SU-DHL-6 (cell line): ENCODE measurements around the gene KLHDC7B.

Source experiments
- H2AFZ ChIP-seq: fragments of 200-600 bp; sonication (generic); 2 replicates; pipeline ENCODE4 v1.6.1; 2014; ENCODE audit warnings: low read depth, mild to moderate bottlenecking, moderate library complexity, mixed read lengths, antibody characterized with exemption, low read length; ENCODE audit not compliant: severe bottlenecking
- H3F3A ChIP-seq: fragments of 200-600 bp; shearing (Covaris generic); 2 replicates; pipeline ENCODE4 v1.6.0; 2016; ENCODE audit warnings: antibody characterized with exemption, mild to moderate bottlenecking; ENCODE audit not compliant: insufficient read depth
- H3K27ac ChIP-seq: fragments of 200-600 bp; sonication (generic); 2 replicates; pipeline ENCODE4 v1.5.1; 2016; ENCODE audit warnings: low read depth, mild to moderate bottlenecking, low read length, moderate library complexity, mixed read lengths
- H3K27me3 ChIP-seq: fragments of 200-600 bp; sonication (generic), shearing (Covaris generic); 2 replicates; pipeline ENCODE4 v1.6.0; 2014; ENCODE audit warnings: mild to moderate bottlenecking, low read length
- H3K36me3 ChIP-seq: fragments of 200-600 bp; sonication (generic); 2 replicates; pipeline ENCODE4 v1.6.1; 2014; ENCODE audit warnings: mild to moderate bottlenecking, low read length, mixed read lengths
- H3K4me2 ChIP-seq: fragments of 300-600, 200-600 bp; shearing (Covaris generic), sonication (generic); 2 replicates; pipeline ENCODE4 v1.6.0; 2014; ENCODE audit warnings: low read length, low read depth, mild to moderate bottlenecking; ENCODE audit not compliant: poor library complexity, severe bottlenecking
- H3K4me3 ChIP-seq: fragments of 200-600 bp; sonication (generic); 2 replicates; pipeline ENCODE4 v1.5.1; 2014; ENCODE audit warnings: antibody characterized with exemption, low read length, mild to moderate bottlenecking, mixed read lengths; ENCODE audit not compliant: insufficient read depth, poor library complexity, severe bottlenecking
- H3K79me2 ChIP-seq: fragments of 200-600 bp; sonication (generic); 2 replicates; pipeline ENCODE4 v1.6.1; 2014; ENCODE audit warnings: mild to moderate bottlenecking, low read length, moderate library complexity; ENCODE audit not compliant: insufficient read depth
- H3K9ac ChIP-seq: fragments of 200-600 bp; sonication (generic); 2 replicates; pipeline ENCODE4 v1.7.0; 2014; ENCODE audit warnings: mild to moderate bottlenecking, low read length
- H3K9me2 ChIP-seq: fragments of 200-600 bp; sonication (generic); replicated peaks from 2 replicates; pipeline ENCODE4 v1.6.1; 2014; ENCODE audit warnings: low read length; ENCODE audit not compliant: insufficient read depth
- H3K9me3 ChIP-seq: fragments of 200-600 bp; sonication (generic); 2 replicates; pipeline ENCODE4 v1.6.1; 2014; ENCODE audit warnings: low read length, mixed read lengths; ENCODE audit not compliant: insufficient read depth
- H4K20me1 ChIP-seq: fragments of 200-600 bp; sonication (generic); 2 replicates; pipeline ENCODE4 v1.6.1; 2014; ENCODE audit warnings: low read depth, mild to moderate bottlenecking, antibody characterized with exemption, low read length, moderate library complexity, mixed read lengths
- EZH2phosphoT487 ChIP-seq: fragments of 200-600 bp; sonication (generic), shearing (Covaris generic); conservative IDR thresholded peaks from 2 replicates; pipeline ENCODE4 v1.6.1; 2018; ENCODE audit warnings: mild to moderate bottlenecking, antibody characterized with exemption, low read length, moderate library complexity, mixed read lengths
- TF ChIP-seq, protein P1 (sequence below): fragments of 200-600 bp; sonication (generic); IDR thresholded peaks from one replicate; pipeline ENCODE4 v1.5.1; 2017; ENCODE audit warnings: antibody characterized with exemption, mild to moderate bottlenecking, low read length, moderate library complexity; ENCODE audit not compliant: insufficient read depth, poor library complexity, severe bottlenecking

KLHDC7B gene

DNA sequence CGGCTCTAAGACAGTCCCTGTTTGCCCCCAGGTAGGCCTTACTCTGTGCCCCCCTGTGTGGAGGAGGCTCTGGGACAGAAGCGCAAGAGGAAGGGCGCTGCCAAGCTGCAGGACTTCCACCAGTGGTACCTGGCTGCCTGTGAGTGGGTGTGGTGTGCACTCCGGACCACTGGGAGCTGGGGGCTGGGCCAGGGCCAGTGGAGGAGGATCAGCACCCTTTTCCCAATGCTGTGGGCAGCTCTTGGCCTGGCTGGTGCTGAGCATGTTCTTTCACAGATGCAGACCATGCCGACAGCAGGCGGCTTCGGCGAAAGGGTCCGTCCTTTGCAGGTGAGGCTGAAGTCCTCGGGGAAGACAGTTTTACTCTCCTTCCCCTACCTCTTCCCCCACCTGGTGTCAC, 24.0 kb upstream of the KLHDC7B start:
- Histone ChIP-seq H3K9ac (no peak overlapping the region), H3K79me2 (peaks cover 11% of the 10 kb centered on the region; the same call in 1 of the 2 replicates), H3K4me3 (no peak overlapping the region), H3K27me3 (no peaks in the 10 kb centered on the region), H3K9me2 (no peaks in the 10 kb centered on the region), H2AFZ (no peak overlapping the region), H3K9me3 (no peaks in the 10 kb centered on the region), H3K4me2 (no peak overlapping the region), H3F3A (no peaks in the 10 kb centered on the region), H3K27ac (no peak overlapping the region), H4K20me1 (no peaks in the 10 kb centered on the region), H3K36me3 (no peaks in the 10 kb centered on the region)
- TF ChIP-seq, protein P1, sequence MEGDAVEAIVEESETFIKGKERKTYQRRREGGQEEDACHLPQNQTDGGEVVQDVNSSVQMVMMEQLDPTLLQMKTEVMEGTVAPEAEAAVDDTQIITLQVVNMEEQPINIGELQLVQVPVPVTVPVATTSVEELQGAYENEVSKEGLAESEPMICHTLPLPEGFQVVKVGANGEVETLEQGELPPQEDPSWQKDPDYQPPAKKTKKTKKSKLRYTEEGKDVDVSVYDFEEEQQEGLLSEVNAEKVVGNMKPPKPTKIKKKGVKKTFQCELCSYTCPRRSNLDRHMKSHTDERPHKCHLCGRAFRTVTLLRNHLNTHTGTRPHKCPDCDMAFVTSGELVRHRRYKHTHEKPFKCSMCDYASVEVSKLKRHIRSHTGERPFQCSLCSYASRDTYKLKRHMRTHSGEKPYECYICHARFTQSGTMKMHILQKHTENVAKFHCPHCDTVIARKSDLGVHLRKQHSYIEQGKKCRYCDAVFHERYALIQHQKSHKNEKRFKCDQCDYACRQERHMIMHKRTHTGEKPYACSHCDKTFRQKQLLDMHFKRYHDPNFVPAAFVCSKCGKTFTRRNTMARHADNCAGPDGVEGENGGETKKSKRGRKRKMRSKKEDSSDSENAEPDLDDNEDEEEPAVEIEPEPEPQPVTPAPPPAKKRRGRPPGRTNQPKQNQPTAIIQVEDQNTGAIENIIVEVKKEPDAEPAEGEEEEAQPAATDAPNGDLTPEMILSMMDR = no peak
- no peak for TF ChIP-seq EZH2phosphoT487

DNA sequence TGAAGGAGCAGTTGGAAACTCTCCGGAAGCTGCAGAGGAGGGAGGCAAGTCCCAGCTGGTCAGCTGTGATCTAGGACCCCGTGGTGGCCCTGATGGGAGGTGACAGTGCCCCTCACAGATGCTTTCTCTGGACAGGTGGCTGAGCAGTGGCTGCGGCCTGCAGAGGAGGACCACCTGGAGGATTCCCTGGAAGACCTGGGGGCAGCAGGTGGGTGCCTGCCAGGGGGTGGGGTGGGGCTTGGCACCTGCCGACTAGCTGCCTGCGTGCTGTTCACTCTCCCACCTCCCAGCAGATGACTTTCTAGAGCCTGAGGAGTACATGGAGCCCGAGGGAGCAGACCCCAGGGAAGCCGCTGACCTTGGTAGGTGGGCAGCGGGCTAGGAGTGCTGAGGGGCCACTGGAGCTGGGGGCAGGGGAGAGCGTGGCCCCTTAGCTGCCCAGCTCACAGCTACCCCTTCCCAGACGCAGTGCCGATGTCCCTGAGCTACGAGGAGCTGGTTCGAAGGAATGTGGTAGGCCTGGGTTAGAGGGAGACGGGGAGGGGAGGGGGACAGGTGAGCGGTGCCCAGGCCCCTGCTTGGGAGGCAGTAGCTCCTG, 23.4 kb upstream of the KLHDC7B start:
- H3K79me2 ChIP-seq = peaks cover 10% of the 10 kb centered on the region; the same call in 1 of the 2 replicates
- H3K9ac ChIP-seq = no peak overlapping the region
- H3K9me2 ChIP-seq = no peaks in the 10 kb centered on the region

GRCh38 chr22:50522806-50523438, 22.8 kb upstream of the KLHDC7B start:
- H3K27me3 ChIP-seq = no peaks in the 10 kb centered on the region
- H3K4me2 ChIP-seq = no peak overlapping the region
- H3K4me3 ChIP-seq = no peak overlapping the region
- no peaks in the 10 kb centered on the region for H3K9me2 ChIP-seq
- H3K27ac ChIP-seq = no peak overlapping the region
- no peak overlapping the region for H2AFZ ChIP-seq
- peaks cover 6% of the 10 kb centered on the region; the same call in 1 of the 2 replicates for H3F3A ChIP-seq
- H3K79me2 ChIP-seq = peaks cover 10% of the 10 kb centered on the region; the same call in 1 of the 2 replicates
- no peaks in the 10 kb centered on the region for H4K20me1 ChIP-seq
- H3K36me3 ChIP-seq = no peaks in the 10 kb centered on the region
- no peak overlapping the region for H3K9ac ChIP-seq
- no peaks in the 10 kb centered on the region for H3K9me3 ChIP-seq
- TF ChIP-seq EZH2phosphoT487 = no peak
- TF ChIP-seq, protein P1 = no peak

More for the DNA sequence above, 23.4 kb upstream of the KLHDC7B start:
- no peaks in the 10 kb centered on the region for H3K27me3 ChIP-seq
- H3K9me3 ChIP-seq = no peaks in the 10 kb centered on the region
- no peak overlapping the region for H2AFZ ChIP-seq
- no peak overlapping the region for H3K4me2 ChIP-seq
- no peak for TF ChIP-seq EZH2phosphoT487
- TF ChIP-seq, protein P1 = no peak
- H4K20me1 ChIP-seq = no peaks in the 10 kb centered on the region
- no peaks in the 10 kb centered on the region for H3F3A ChIP-seq
- H3K4me3 ChIP-seq = no peak overlapping the region
- H3K36me3 ChIP-seq = no peaks in the 10 kb centered on the region
- H3K27ac ChIP-seq = no peak overlapping the region
